ENCODE data around the gene TC2N. TPM values are rescaled to one million over a fixed set of nuclear protein-coding genes. Genes with fewer than 3 reads are reported as not detected.
A peak's percentile ranks its signal among the peaks of the same experiment; 100 is the strongest.
"Not testable (repeated sequence)": the region's sequence is repeated elsewhere in the genome, so short reads cannot be mapped to it uniquely, and the experiment has no call there.

Gene TC2N
- total RNA-seq, 4 donors from 2014 or later, result 19.9 to 38.6 (median 29.2) TPM

DNA sequence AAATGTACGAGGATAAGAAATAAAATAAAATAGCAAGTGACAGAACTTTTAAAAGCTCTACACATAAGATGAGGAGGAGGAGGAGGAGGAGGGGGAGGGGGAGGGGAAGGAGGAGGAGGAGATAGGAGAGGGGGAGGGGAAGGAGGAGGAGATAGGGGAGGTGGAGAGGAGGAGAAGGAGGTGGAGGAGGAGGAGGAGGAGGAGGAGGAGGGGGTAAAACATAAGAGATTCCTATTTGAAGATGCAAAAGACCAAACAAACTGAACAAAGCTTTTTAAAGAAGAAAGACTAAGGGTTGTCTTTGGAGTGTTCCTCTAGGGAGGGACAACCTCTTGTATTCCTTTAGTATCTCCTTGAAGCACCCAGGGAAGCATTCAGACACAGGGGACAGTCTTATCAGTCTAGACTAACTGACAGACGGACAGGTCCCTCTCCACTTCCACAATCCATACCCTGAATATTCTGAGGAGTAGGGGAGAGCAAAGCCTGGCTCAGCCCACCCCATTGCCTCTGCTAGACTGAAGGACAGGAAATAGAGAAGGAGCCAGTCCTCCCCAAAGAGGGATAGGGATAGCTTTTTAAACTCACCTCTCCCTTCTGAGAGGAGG lies 12.9 kb downstream of the TC2N start:
- 33 to 100% methylated on average over 1 of the region's 2 CpGs for WGBS, 2 donors (ENCODE audit: low coverage in 1 of 2)
- no peak for TF ChIP-seq POLR2AphosphoS5 (IDR thresholded peaks at IDR 0.05)
- TF ChIP-seq CTCF (IDR thresholded peaks at IDR 0.05), result no peak
- no peak for TF ChIP-seq POLR2A (IDR thresholded peaks at IDR 0.05)
- no peak for TF ChIP-seq EP300 (IDR thresholded peaks at IDR 0.05)
- Histone ChIP-seq H3K27me3 (peaks cover 3% of the 10 kb centered on the region), H3K9me3 (no peaks in the 10 kb centered on the region), H3K27ac (peak overlapping the region in 2 of 4 donors; percentile 43 to 50), H3K4me3 (no peak overlapping the region), H3K4me1 (peaks cover 0 to 17% (median 4%) of the 10 kb centered on the region in 3 donors), H3K36me3 (no peaks in the 10 kb centered on the region)
- no peak for ATAC-seq

DNA sequence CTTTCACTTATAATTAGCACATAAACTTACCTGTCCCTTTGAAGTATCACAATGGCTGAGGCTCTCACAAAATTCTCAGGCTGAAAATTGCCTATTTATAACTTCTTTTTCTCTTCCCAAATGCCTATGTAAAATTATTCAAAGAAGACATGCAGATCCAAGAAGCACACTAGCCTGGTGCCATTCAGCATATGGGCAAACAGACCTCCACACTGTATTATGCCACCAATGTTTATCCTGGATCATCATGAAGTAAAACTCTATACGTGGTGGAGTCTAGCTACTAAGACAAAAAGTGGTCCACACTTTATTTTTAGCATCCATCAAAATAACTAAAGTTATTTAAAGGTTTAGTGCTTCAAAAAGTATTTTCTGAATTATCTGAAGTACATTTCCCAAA lies 15.8 kb downstream of the TC2N start:
- no peaks in the 10 kb centered on the region for H3K9me3 ChIP-seq
- WGBS, 2 donors (ENCODE audit: low coverage in 1 of 2), result 0 to 5% methylated on average over 1 of the region's 1 CpG
- no peak overlapping the region for H3K27ac ChIP-seq
- no peak for TF ChIP-seq POLR2AphosphoS5 (IDR thresholded peaks at IDR 0.05)
- no peak overlapping the region for H3K4me3 ChIP-seq
- no peak for ATAC-seq
- H3K4me1 ChIP-seq, result peaks cover 0 to 17% (median 4%) of the 10 kb centered on the region in 3 donors
- H3K27me3 ChIP-seq, result no peaks in the 10 kb centered on the region
- no peaks in the 10 kb centered on the region for H3K36me3 ChIP-seq

DNA sequence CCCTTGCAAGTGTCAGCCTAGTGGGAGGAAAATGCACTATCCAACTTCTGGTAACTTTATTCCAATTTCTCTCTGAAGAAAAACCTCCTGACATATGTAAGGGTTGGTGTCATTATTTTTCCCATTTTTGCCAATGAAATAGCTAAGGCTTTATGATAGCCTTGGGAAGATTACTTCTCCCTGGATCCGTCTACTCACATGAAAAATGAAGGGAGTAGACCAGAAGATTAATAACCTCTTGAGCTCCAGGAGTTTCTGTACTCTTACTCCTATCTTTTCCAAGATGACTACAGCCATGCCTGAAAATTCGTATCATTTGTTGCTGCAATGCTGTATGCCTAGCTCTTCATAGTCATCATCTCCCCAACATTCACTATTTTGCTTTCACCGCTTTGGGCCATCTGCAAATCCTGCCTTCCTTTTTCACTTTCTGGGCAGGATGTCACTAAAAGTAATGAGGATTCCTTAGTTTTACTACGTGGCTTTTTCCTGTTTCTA lies 18.8 kb downstream of the TC2N start:
- Histone ChIP-seq H3K4me3 (no peak overlapping the region), H3K9me3 (no peaks in the 10 kb centered on the region), H3K4me1 (no peaks in the 10 kb centered on the region), H3K27ac (no peak overlapping the region), H3K36me3 (no peaks in the 10 kb centered on the region), H3K27me3 (no peaks in the 10 kb centered on the region)
- ATAC-seq, result no peak
- no peak for TF ChIP-seq EP300 (IDR thresholded peaks at IDR 0.05)
- TF ChIP-seq POLR2AphosphoS5 (IDR thresholded peaks at IDR 0.05), result no peak
- TF ChIP-seq POLR2A (IDR thresholded peaks at IDR 0.05), result no peak
- TF ChIP-seq CTCF (IDR thresholded peaks at IDR 0.05), result no peak
- WGBS, 2 donors (ENCODE audit: low coverage in 1 of 2), result 55 to 56% methylated on average over 4 of the region's 4 CpGs

DNA sequence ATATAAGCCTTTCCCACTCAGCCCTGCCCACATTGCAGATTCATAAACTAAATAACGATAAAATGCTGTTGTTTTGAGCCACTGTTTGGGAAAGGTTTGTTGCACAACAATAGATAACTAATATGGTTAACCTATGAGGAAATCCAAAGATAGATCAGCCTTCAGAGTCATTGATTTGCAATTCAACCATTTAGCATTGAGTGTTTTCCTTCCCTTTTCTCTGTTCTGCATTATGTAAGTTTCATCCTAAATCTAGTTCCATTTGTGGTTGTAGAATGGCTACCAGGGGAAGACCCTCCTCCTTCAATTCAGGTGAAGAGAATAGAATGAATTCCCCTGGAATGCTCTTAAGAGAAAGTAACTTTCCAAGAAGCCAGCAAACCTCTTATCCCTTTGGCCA lies 19.6 kb downstream of the TC2N start:
- H3K4me1 ChIP-seq, result no peaks in the 10 kb centered on the region
- TF ChIP-seq EP300 (IDR thresholded peaks at IDR 0.05), result no peak
- TF ChIP-seq POLR2A (IDR thresholded peaks at IDR 0.05), result no peak
- TF ChIP-seq CTCF (IDR thresholded peaks at IDR 0.05), result no peak
- TF ChIP-seq POLR2AphosphoS5 (IDR thresholded peaks at IDR 0.05), result no peak
- peaks cover 7% of the 10 kb centered on the region for H3K27me3 ChIP-seq
- no peaks in the 10 kb centered on the region for H3K9me3 ChIP-seq
- ATAC-seq, result no peak
- WGBS, 2 donors (ENCODE audit: low coverage in 1 of 2), result 100% methylated on average over 1 of the region's 1 CpG; no CpG with 5 or more reads in 1 of the 2 donors
- no peak overlapping the region for H3K27ac ChIP-seq
- H3K36me3 ChIP-seq, result no peaks in the 10 kb centered on the region
- no peak overlapping the region for H3K4me3 ChIP-seq

- Histone ChIP-seq H3K4me3 (no peak overlapping the region), H3K9me3 (no peaks in the 10 kb centered on the region), H3K36me3 (no peaks in the 10 kb centered on the region), H3K27ac (no peak overlapping the region), H3K4me1 (no peaks in the 10 kb centered on the region), H3K27me3 (peaks cover 25% of the 10 kb centered on the region)
- ATAC-seq, result no peak
- TF ChIP-seq POLR2A (IDR thresholded peaks at IDR 0.05) (no peak), EP300 (IDR thresholded peaks at IDR 0.05) (no peak), CTCF (IDR thresholded peaks at IDR 0.05) (no peak), POLR2AphosphoS5 (IDR thresholded peaks at IDR 0.05) (no peak)
- WGBS, 2 donors (ENCODE audit: low coverage in 1 of 2), result 66% methylated on average over 2 of the region's 2 CpGs; no CpG with 5 or more reads in 1 of the 2 donors
Observed at GRCh38 chr14:91845652-91846051, 21.7 kb downstream of the TC2N start.

DNA sequence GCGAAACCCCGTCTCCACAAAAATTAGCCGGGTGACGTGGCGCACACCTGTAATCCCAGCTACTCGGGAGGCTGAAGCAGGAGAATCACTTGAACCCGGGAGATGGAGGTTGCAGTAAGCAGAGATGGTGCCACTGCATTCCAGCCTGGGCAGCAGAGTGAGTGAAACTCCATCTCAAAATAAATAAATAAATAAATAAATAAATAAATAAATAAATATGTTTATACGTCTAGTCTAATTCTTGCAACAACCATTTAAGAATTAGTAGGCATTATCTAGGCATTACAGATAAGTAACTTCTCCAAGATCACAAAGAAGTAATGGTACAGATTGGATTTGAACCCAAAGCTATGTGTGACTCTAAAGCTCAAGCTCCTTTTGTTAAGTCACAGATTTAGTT lies 22.3 kb downstream of the TC2N start:
- WGBS, 2 donors (ENCODE audit: low coverage in 1 of 2), result 89 to 98% methylated on average over 1 to 7 of the region's 8 CpGs
- peaks cover 25% of the 10 kb centered on the region for H3K27me3 ChIP-seq
- not testable (repeated sequence) for H3K36me3 ChIP-seq, H3K4me3 ChIP-seq, ATAC-seq, H3K4me1 ChIP-seq, H3K27ac ChIP-seq, H3K9me3 ChIP-seq
